ENCODE data around the gene SLC19A1.

GRCh38 chr21:45547545-45547900, 5.3 kb upstream of the SLC19A1 start:
- TF ChIP-seq RAD21 (IDR thresholded peaks at IDR 0.05; ENCODE audit: low read depth) = no peak
- TF ChIP-seq MAX (IDR thresholded peaks at IDR 0.05) = no peak
- TF ChIP-seq CEBPB (IDR thresholded peaks at IDR 0.05) = no peak

All from Ishikawa (cell line).